Retina (tissue), 1 donor: ENCODE measurements around the gene SPOCK1.

ENCODE experiments used
- DNase-seq: peaks from one replicate; pipeline ENCODE4 v3.0.0-alpha.2; 2016

SPOCK1 gene

GRCh38 chr5:137215780-137216179, 283.3 kb downstream of the SPOCK1 start:
- no peak for DNase-seq

DNA sequence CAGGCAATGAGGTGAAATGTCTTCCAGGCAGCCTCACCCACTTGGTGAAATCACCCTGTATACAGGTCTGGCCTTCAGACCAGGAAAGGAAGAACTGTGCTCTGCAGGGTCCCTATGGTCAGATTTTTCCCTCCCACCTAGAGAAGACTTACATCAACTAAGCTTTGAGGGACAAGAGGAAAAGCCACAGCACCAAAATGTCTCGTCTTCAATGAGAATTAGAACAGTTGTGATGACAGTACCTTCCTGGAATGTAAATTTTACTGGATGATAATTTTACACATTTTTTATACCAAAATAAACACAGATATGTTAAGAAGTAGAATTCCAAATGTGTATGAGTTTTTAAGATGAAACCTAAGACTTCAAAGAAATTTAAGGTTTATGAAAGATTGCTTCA, 283.9 kb downstream of the SPOCK1 start:
- no peak for DNase-seq

GRCh38 chr5:137214446-137215189, 284.5 kb downstream of the SPOCK1 start:
- DNase-seq: no peak

GRCh38 chr5:137212471-137212870, 286.7 kb downstream of the SPOCK1 start:
- DNase-seq: no peak

DNA sequence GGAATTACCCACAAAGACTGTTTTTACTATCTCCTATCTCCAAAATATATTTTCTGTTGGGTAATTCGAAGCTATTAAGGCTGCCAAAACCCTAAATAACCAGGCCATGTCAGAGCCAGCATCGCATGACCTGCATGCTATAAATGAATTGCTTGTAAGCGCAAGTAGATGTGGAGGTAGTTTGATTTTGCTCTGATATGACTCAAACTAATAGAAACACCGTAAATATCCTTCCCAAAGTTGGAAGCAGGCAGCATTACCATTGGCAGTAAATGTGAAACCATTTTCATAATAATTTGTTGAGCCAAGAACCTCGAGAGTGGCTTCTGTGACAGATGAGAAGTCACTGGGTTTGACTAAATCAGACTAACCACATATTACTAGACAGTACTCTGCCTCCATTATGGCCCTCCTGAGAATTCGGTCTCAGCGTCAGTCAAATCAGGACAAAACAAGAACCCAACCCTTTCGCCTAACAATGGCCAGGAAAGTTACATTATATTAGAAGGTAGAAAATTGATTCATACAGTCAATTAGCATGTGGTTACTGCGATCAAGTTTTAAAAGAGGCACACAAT, 289.8 kb downstream of the SPOCK1 start:
- no peak for DNase-seq

- DNase-seq: no peak
These were observed 291.9 kb downstream of the SPOCK1 start for GRCh38 chr5:137207023-137207760.

- no peak for DNase-seq
These were observed 293.0 kb downstream of the SPOCK1 start for GRCh38 chr5:137206030-137206715.

GRCh38 chr5:137205231-137206027, 293.7 kb downstream of the SPOCK1 start:
- no peak for DNase-seq

DNA sequence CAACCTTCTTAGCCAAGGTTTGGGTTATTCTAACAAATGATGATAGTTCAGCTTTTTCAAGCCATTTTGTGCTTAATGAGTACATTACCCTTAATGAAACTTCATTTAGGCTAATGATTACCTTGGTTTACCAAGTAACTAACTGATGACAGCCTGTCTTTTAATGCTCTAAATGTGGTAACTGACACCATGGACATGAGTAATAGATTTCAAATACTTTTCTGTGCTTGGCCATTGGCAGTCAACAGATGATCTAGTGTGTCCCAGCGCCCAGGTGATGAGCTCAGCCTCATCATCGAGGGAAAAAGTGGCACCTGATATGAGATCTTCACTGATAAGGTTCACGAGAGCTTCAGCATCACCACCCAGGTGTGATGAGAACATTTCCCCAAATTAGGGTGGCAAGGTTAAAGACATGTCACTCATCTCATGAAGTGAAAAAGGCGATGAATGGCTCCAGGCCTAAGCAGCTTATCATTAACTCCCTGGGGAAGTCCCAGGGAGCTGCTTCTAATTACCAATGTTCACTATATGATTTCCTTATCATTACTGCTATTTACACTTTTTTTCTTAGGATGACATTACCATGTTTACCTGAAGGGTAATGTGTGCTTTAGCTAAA, 296.0 kb downstream of the SPOCK1 start:
- no peak for DNase-seq

- DNase-seq: no peak
These were observed 297.2 kb downstream of the SPOCK1 start for GRCh38 chr5:137201876-137202275.

GRCh38 chr5:137200906-137201700, 298.0 kb downstream of the SPOCK1 start:
- DNase-seq: no peak

DNA sequence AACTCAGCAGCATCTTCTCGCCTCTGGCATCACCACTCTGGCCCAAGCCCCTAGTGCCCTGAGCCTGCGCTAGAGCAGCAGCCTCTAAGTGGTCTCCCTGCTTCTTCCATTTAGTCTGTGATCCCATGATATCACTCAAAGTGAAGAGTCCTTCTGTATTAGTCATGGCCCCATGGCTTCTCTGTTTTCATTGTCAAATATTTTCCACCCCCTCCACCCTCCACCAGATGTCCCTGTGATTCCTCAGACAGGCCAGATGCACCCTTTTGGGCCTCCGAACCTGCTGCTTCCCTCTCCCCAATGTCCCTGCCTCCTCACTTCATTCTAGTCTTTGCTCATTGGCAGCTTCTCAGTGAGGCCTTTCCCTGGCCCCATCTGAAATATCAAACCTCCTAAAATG, 299.2 kb downstream of the SPOCK1 start:
- no peak for DNase-seq

- DNase-seq: no peak
These were observed 299.9 kb downstream of the SPOCK1 start for GRCh38 chr5:137199201-137199600.

DNA sequence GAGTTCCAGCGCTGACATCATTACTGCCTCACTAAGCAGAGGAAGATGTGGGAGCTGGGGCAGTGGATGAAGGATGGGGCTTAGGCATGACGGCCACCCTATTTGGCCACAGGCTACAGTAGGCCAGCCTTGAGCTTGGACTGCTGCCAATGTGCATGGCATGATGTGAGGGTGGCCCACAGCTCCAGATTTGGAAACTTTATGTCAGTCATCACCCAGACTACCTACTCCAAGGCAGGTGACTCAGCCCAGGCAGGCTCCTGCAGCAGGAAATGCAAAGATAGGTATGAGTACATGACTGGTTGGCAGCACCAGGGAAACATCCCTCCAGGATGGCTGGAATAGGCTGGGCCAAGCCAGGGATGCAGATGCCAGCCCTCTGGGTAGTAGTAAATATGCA, 303.6 kb downstream of the SPOCK1 start:
- DNase-seq: no peak

DNA sequence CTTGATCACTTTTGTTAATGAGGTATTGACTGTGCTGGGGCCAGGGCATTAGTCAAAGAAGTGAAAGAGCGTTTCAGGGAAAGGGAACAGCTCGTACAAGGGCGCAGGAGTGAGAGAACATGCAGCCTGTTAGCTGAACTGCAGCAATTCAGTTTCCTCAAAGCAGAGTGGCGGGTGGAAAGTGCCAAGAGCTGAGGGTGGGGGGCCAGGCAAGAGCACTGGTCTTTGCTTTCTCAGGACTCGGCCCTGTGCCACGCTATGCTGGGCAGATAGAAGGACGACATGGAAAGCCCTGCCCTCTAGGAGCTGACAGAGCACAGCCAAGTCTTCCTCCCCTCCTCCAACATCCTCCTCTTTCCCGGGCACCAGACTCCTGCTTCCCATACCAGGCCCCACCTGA, 304.8 kb downstream of the SPOCK1 start:
- DNase-seq: no peak

DNA sequence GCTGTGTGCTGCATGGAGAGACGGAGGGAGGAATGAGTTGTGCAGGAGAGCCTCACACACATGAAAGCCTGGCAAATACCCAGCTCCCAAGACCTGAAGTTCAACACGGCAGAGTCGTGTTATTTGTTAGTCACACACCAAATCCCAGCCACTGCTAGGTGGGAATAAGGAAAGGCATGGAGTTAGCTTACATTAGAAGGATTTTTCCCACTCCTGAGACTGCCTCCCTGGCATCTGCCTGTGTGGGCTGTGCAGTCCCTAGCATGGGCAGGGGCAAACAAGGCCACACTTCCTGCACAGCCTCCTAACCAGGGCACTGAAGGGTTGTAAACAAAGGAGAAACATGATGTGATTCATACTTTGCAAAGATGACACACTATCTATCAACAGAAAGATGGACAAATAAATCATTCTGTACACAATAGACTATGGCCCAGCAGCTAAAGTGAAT, 306.8 kb downstream of the SPOCK1 start:
- DNase-seq: no peak

DNA sequence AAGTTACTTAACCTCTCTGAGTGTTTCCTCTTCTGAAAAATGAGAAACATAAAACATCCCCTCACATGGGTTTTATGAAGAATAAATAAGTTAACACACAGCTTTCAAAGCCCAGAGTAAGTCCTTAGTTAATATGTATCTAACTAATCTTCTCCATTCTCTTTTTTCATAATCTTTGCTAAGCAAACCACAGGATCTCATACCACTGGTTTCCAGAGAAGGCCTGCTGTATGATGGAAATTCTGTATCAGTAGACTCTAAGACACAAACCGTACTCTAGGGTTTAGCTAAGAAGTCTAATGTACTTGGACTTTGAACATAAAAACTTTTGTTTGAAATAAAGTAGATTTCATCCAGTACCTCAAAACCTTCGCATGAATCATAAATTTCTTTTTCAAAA, 307.9 kb downstream of the SPOCK1 start:
- DNase-seq: no peak

GRCh38 chr5:137190441-137190840, 308.7 kb downstream of the SPOCK1 start:
- DNase-seq: no peak

GRCh38 chr5:137190031-137190430, 309.1 kb downstream of the SPOCK1 start:
- DNase-seq: no peak

- no peak for DNase-seq
These were observed 310.6 kb downstream of the SPOCK1 start for GRCh38 chr5:137188566-137188965.

DNA sequence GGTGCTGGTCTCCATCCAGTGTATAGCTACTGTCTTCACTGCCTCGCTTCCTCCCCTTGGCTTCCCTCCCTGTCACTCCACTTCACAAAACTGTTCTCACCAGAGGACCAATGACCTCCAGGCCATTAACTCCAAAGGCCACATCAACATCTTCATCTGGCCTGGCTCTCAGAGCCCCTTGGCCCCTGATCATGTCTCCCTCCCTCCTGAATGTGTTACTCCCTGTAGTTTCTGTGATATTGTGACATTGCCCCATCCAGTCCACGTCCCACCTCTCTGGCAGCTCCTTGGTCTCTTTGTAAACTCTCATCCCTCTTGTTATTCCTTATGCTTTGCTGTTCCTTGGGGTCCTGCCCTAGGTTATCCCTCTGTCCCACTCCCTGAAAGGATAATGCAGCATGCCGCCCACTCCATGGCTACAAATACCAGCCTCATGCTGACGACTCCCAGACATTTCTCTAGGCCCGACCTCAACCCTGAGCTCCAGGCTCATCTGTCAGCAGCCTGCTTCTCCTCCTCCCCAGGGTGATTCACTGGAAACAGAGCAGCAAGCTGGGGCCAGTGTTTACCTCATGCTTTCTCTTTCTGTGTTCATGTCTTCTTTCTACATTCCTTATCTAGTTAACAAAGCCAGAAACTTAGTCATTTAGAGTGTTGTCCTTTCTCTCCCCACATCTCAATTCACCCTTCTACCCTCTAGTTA, 312.2 kb downstream of the SPOCK1 start:
- no peak for DNase-seq
